Thyroid gland (tissue), 4 donors: ENCODE results near the gene MRC1. TPM values are rescaled to one million over a fixed set of nuclear protein-coding genes. Genes with fewer than 3 reads are reported as not detected.
A peak's percentile ranks its signal among the peaks of the same experiment; 100 is the strongest.

Experiments
- DNase-seq, 2 donors: peaks; one replicate each; pipeline ENCODE4 v3.0.0-alpha.2; 2019
- H3K27ac ChIP-seq, 3 donors: fragments of 200-600 bp; sonication (generic); 1 replicate in 2 of 3; 2 replicates in 1 of 3; pipeline ENCODE4 v1.5.1; 2016 to 2019; ENCODE audit warnings: mild to moderate bottlenecking in 1 of 3, moderate library complexity in 1 of 3
- H3K27me3 ChIP-seq: fragments of 200-600 bp; sonication (generic); one replicate; pipeline ENCODE4 v1.5.1; 2019
- H3K36me3 ChIP-seq, 2 donors: fragments of 200-600 bp; sonication (generic); one replicate each; pipeline ENCODE4 v1.5.1; 2016 to 2019
- H3K4me1 ChIP-seq, 2 donors: fragments of 200-600 bp; sonication (generic); one replicate each; pipeline ENCODE4 v1.5.1; 2017 to 2019
- H3K4me3 ChIP-seq, 3 donors: fragments of 200-600 bp; sonication (generic); replicated peaks in 1 of 3; 1 replicate in 2 of 3; 2 replicates in 1 of 3; pipeline ENCODE4 v1.5.1; 2016; ENCODE audit warnings: mild to moderate bottlenecking in 1 of 3
- H3K9me3 ChIP-seq: fragments of 200-600 bp; sonication (generic); one replicate; pipeline ENCODE4 v1.5.1; 2017
- CTCF ChIP-seq, 6 experiments: fragments of 200-600 bp in 3 of 6; fragments of 450-650 bp in 3 of 6; sonication (generic) in 3 of 6; IDR thresholded peaks; one replicate each; pipeline ENCODE4 v1.5.1; 2016 to 2019; ENCODE audit warnings: antibody characterized with exemption in 6 of 6, mild to moderate bottlenecking in 2 of 6, inconsistent platforms in 1 of 6, moderate library complexity in 1 of 6
- POLR2A ChIP-seq, 2 donors: fragments of 450-650 bp; IDR thresholded peaks; one replicate each; pipeline ENCODE4 v1.6.1; 2017; ENCODE audit warnings: antibody characterized with exemption in 2 of 2, mild to moderate bottlenecking in 2 of 2, moderate library complexity in 1 of 2
- WGBS, 2 donors: methylation state at CpG; one replicate each; pipeline ENCODE4 v1.1.5; 2017; 5-methylcytosine and 5-hydroxymethylcytosine counted together
- intact Hi-C: fragments of 100-400 bp; cut with DNase I; formaldehyde crosslinking; loops from one replicate; pipeline ENCODE4 v1.15.1; 2023
- total RNA-seq, 4 donors: library from RNA; depleted of rRNA; stranded (reverse); fragments of >200 nt; gene quantifications; one replicate each; pipeline ENCODE4 v1.2.3, GENCODE V29; 2016

The MRC1 gene
- total RNA-seq, 4 donors from 2014 or later: 11.8 to 73.4 (median 36.8) TPM

GRCh38 chr10:17802976-17803375 is 6.2 kb upstream of the MRC1 start:
- Histone ChIP-seq H3K4me1 (no peaks in the 10 kb centered on the region), H3K27ac (no peak overlapping the region), H3K36me3 (no peaks in the 10 kb centered on the region), H3K9me3 (no peaks in the 10 kb centered on the region), H3K4me3 (no peak overlapping the region), H3K27me3 (no peaks in the 10 kb centered on the region)
- DNase-seq: no peak
- 26 to 50% methylated on average over 1 of the region's 1 CpG for WGBS, 2 donors
- intact Hi-C loops: no loop called here
- no peak for TF ChIP-seq CTCF (IDR thresholded peaks at IDR 0.05)
- no peak for TF ChIP-seq POLR2A (IDR thresholded peaks at IDR 0.05)

GRCh38 chr10:17805330-17805729 is 3.8 kb upstream of the MRC1 start:
- Histone ChIP-seq H3K27me3 (no peaks in the 10 kb centered on the region), H3K4me3 (no peak overlapping the region), H3K9me3 (no peaks in the 10 kb centered on the region), H3K4me1 (no peaks in the 10 kb centered on the region), H3K27ac (no peak overlapping the region), H3K36me3 (no peaks in the 10 kb centered on the region)
- intact Hi-C loops: no loop called here
- no peak for TF ChIP-seq POLR2A (IDR thresholded peaks at IDR 0.05)
- no peak for TF ChIP-seq CTCF (IDR thresholded peaks at IDR 0.05)
- DNase-seq: no peak
- WGBS, 2 donors: 63 to 75% methylated on average over 3 of the region's 3 CpGs

- 58 to 63% methylated on average over 7 of the region's 7 CpGs for WGBS, 2 donors
- intact Hi-C loops: no loop called here
Measured at GRCh38 chr10:17805921-17806577, 3.1 kb upstream of the MRC1 start.

GRCh38 chr10:17811146-17811865 is 2.2 kb downstream of the MRC1 start:
- H3K36me3 ChIP-seq: no peaks in the 10 kb centered on the region
- no peak for TF ChIP-seq CTCF (IDR thresholded peaks at IDR 0.05)
- no peak for TF ChIP-seq POLR2A (IDR thresholded peaks at IDR 0.05)
- no peaks in the 10 kb centered on the region for H3K4me1 ChIP-seq
- peak in 1 of 2 donors; percentile 17 for DNase-seq
- H3K27me3 ChIP-seq: no peaks in the 10 kb centered on the region
- H3K4me3 ChIP-seq: no peak overlapping the region
- H3K27ac ChIP-seq: peak overlapping the region in 1 of 3 donors; percentile 23
- intact Hi-C loops: no loop called here
- WGBS, 2 donors: 61 to 70% methylated on average over 4 of the region's 4 CpGs
- H3K9me3 ChIP-seq: no peaks in the 10 kb centered on the region

More at GRCh38 chr10:17805921-17806577, 3.1 kb upstream of the MRC1 start:
- Histone ChIP-seq H3K27ac (no peak overlapping the region), H3K4me1 (no peaks in the 10 kb centered on the region), H3K9me3 (no peaks in the 10 kb centered on the region), H3K4me3 (no peak overlapping the region), H3K27me3 (no peaks in the 10 kb centered on the region), H3K36me3 (no peaks in the 10 kb centered on the region)
- no peak for DNase-seq
- TF ChIP-seq CTCF (IDR thresholded peaks at IDR 0.05): no peak
- no peak for TF ChIP-seq POLR2A (IDR thresholded peaks at IDR 0.05)

GRCh38 chr10:17814973-17815372 is 5.8 kb downstream of the MRC1 start:
- Histone ChIP-seq H3K36me3 (no peaks in the 10 kb centered on the region), H3K27me3 (no peaks in the 10 kb centered on the region), H3K9me3 (no peaks in the 10 kb centered on the region), H3K27ac (no peak overlapping the region), H3K4me3 (no peak overlapping the region), H3K4me1 (no peaks in the 10 kb centered on the region)
- 63 to 72% methylated on average over 5 of the region's 5 CpGs for WGBS, 2 donors
- no peak for DNase-seq
- intact Hi-C loops: no loop called here
- TF ChIP-seq CTCF (IDR thresholded peaks at IDR 0.05): no peak
- TF ChIP-seq POLR2A (IDR thresholded peaks at IDR 0.05): no peak
